ENCODE data around the gene SLC7A10. TPM values are rescaled to one million over a fixed set of nuclear protein-coding genes. Genes with fewer than 3 reads are reported as not detected.

The SLC7A10 gene
- total RNA-seq, 2 donors from 2014 or later, result 0.78 to 5.3 TPM

GRCh38 chr19:33216198-33216830 is 9.3 kb downstream of the SLC7A10 start:
- no peak for DNase-seq
- intact Hi-C loops (cut with DNase I), result no loop called here
- WGBS, 2 donors, result 68 to 79% methylated on average over 8 to 12 of the region's 12 CpGs
- H3K27me3 ChIP-seq, result no peaks in the 10 kb centered on the region
- H3K36me3 ChIP-seq (replicated peaks in 1 of 2; ENCODE audit: insufficient read depth in 1 of 2, low read depth in 2 of 2), result no peaks in the 10 kb centered on the region
- peaks cover 5% of the 10 kb centered on the region for H3K4me1 ChIP-seq
- TF ChIP-seq CTCF (IDR thresholded peaks at IDR 0.05) (no peak), POLR2A (IDR thresholded peaks at IDR 0.05) (no peak)
- H3K4me3 ChIP-seq, result no peak overlapping the region
- H3K27ac ChIP-seq, result no peak overlapping the region
- H3K9me3 ChIP-seq, result no peaks in the 10 kb centered on the region
- no peak for ATAC-seq

GRCh38 chr19:33215438-33216197 is 10.0 kb downstream of the SLC7A10 start:
- H3K9me3 ChIP-seq, result no peaks in the 10 kb centered on the region
- 76 to 79% methylated on average over 14 to 18 of the region's 19 CpGs for WGBS, 2 donors
- no peak overlapping the region for H3K4me3 ChIP-seq
- no peak for TF ChIP-seq CTCF (IDR thresholded peaks at IDR 0.05)
- TF ChIP-seq POLR2A (IDR thresholded peaks at IDR 0.05), result no peak
- intact Hi-C loops (cut with DNase I), result no loop called here
- no peak for ATAC-seq
- peaks cover 5% of the 10 kb centered on the region for H3K4me1 ChIP-seq
- no peak for DNase-seq
- H3K27ac ChIP-seq, result no peak overlapping the region
- no peaks in the 10 kb centered on the region for H3K27me3 ChIP-seq
- H3K36me3 ChIP-seq (replicated peaks in 1 of 2; ENCODE audit: insufficient read depth in 1 of 2, low read depth in 2 of 2), result no peaks in the 10 kb centered on the region

- DNase-seq (no peak), ATAC-seq (no peak)
- no peak overlapping the region for H3K4me3 ChIP-seq
- 55 to 57% methylated on average over 5 to 6 of the region's 6 CpGs for WGBS, 2 donors
- TF ChIP-seq CTCF (IDR thresholded peaks at IDR 0.05) (no peak), POLR2A (IDR thresholded peaks at IDR 0.05) (no peak)
- no peaks in the 10 kb centered on the region for H3K36me3 ChIP-seq (replicated peaks in 1 of 2; ENCODE audit: insufficient read depth in 1 of 2, low read depth in 2 of 2)
- H3K9me3 ChIP-seq, result no peaks in the 10 kb centered on the region
- H3K27ac ChIP-seq, result no peak overlapping the region
- intact Hi-C loops (cut with DNase I), result no loop called here
- peaks cover 5% of the 10 kb centered on the region for H3K4me1 ChIP-seq
- H3K27me3 ChIP-seq, result no peaks in the 10 kb centered on the region
These were observed 11.1 kb downstream of the SLC7A10 start for GRCh38 chr19:33214596-33214995.

GRCh38 chr19:33212436-33213172 is 13.0 kb downstream of the SLC7A10 start:
- 53 to 77% methylated on average over 15 to 30 of the region's 30 CpGs for WGBS, 2 donors
- intact Hi-C loops (cut with DNase I), result no loop called here

More at GRCh38 chr19:33212436-33213172, 13.0 kb downstream of the SLC7A10 start:
- no peak for TF ChIP-seq POLR2A (IDR thresholded peaks at IDR 0.05)
- no peak for TF ChIP-seq CTCF (IDR thresholded peaks at IDR 0.05)
- Histone ChIP-seq H3K27ac (no peak overlapping the region), H3K4me3 (no peak overlapping the region), H3K9me3 (no peaks in the 10 kb centered on the region), H3K27me3 (no peaks in the 10 kb centered on the region), H3K4me1 (peaks cover 5% of the 10 kb centered on the region), H3K36me3 (replicated peaks in 1 of 2; ENCODE audit: insufficient read depth in 1 of 2, low read depth in 2 of 2) (no peaks in the 10 kb centered on the region)
- peak in 1 of 4 donors; percentile 24 for DNase-seq
- no peak for ATAC-seq
